NCI-H1105 treated with DMSO at 0.1 percent for 48 hours (cell line): ENCODE data around the gene PLEKHH2.

ENCODE experiments used
- DNase-seq: peaks from one replicate; lab custom pipeline; 2025; lab: John Stamatoyannopoulos, UW

The PLEKHH2 gene

GRCh38 chr2:43812006-43812405, 174.9 kb downstream of the PLEKHH2 start:
- no peak for DNase-seq

- DNase-seq, result no peak
Observed at GRCh38 chr2:43812947-43813346, 175.9 kb downstream of the PLEKHH2 start.

GRCh38 chr2:43814711-43815110, 177.7 kb downstream of the PLEKHH2 start:
- no peak for DNase-seq
